ENCODE measurements around the gene CPEB3.
A peak's percentile ranks its signal among the peaks of the same experiment; 100 is the strongest.
"Not testable (repeated sequence)": the region's sequence is repeated elsewhere in the genome, so short reads cannot be mapped to it uniquely, and the experiment has no call there.

CPEB3 gene

DNA sequence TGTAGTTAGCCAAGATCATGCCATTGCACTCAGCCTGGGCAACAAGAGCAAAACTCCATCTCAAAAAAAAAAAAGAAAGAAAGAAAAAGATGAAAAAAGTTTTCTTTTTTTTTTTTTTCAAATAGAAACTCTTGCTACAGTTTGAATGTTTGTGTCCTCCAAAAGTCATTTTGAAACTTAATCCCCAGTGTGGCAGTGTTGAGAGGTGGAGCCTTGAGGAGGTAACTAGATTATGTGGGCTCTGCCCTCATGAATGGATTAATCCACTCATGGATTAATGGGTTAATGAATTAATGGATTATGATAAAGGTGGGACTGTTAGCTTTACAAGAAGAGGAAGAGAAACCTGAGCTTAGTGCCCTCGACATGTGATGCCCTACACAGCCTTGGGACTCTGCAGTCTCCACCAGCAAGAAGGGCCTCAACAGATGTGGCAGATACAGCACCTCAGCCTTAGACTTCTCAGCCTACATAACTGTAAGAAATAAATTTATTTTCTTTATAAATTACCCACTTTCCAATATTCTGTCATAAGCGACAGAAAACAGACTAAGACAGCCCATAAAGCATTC is 25.1 kb downstream of the CPEB3 start:
- no peak for DNase-seq

DNA sequence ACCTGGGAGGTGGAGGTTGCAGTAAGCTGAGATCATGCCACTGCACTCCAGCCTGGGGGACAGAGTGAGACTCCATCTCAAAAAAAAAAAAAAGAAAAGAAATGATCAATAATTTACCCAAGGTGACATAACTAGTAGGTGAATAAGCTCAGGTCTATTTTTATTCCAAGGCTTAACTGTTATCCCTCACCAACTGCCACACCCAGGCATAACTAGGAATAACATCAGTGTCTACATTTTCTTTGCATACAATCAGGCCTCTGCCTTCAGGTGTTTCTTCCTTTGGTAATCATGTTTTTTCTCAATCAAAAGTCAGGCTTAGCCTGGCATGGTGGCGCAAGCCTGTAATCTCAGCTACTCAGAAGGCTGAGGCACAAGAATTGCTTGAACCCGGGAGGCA is 26.6 kb downstream of the CPEB3 start:
- DNase-seq = no peak

DNA sequence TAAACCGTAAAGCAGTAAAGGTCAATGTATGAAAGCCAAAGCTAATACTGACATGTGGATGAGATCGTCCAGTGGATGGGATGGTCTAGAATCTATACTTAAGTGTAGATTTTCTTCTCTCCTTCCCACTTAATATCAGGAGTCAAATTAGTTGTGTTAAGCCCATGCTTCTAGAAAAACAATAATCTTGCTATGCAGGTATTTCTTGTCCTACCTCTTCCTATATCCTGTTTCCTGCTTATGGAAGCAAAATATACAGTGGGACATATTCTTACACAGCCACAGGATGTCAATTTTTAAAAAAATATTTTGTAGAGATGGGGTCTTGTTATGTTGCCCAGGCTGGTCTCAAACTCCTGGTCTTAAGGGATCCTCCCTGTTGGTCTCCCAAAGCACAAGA is 27.5 kb downstream of the CPEB3 start:
- DNase-seq = no peak

DNA sequence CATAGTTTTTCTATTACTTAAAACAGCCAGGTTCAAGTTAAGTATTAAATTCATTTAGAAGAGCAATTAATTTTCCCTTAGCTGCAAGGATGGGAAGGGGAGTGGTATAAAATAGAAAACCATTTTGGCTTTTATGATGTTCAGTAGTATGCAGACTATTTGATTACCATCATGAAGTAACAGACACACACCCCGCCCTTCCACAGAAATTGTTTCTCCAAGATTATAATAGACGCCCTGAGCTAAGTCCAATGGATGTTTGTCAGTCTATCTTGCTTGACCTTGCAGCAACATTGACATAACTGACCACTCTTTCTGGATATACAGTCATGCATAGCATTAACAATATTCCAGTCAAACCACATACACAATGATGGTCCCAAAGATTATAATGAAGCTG is 42.3 kb downstream of the CPEB3 start:
- no peak for DNase-seq

DNA sequence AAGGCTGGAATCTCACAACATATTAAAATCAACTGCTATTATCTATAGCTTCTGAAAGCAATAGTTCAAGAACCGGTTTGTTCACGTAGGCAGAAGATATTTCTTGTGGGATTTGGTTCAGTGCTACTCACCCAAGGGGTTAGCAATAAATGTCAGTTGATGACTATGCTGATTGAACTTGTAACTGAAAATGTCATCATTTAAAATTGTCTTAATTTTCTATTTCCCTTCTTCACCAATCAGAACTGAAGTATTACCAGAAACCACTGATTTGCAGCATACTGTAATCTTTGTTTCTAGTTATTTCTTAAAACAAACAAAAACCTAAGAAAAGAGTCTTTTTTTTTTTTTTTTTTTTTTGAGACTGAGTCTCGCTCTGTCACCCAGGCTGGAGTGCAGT is 46.1 kb downstream of the CPEB3 start:
- no peak for DNase-seq

DNA sequence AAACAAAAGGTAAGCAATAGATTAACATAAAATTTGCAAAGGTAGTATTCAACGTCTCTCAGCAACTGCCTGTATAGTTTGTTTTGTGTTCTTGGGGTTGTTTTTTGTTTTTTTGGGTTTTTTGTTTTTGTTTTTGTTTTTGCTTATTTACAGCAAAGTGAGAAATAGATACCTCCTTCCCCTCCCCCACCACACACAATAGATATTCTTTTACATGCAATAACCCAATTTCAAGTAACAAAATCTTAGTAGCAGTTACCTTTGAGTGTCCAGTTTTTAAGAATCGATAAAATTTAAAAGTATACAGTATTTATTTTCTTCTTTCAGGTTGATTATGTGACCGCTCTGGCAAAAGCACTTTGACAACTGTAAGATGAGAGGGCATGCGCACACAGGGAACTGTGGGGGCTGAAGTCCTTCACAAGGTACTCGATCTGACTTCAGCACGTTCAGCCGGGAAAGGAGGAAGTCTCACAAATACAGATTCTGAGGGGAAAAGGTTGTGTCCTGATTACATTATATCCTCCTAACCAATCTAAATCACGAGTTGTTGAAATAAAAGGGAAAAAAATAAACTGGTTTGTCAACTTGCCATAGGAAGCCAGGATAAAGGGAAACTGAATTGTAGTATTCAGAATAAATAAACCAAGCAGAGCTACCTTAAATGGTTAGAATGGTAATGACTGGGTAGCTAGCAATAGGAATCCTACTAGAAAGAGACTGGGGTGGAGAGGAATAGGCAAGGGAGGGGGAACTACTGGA is 47.8 kb downstream of the CPEB3 start:
- peak; percentile 73 to 83 for DNase-seq

DNA sequence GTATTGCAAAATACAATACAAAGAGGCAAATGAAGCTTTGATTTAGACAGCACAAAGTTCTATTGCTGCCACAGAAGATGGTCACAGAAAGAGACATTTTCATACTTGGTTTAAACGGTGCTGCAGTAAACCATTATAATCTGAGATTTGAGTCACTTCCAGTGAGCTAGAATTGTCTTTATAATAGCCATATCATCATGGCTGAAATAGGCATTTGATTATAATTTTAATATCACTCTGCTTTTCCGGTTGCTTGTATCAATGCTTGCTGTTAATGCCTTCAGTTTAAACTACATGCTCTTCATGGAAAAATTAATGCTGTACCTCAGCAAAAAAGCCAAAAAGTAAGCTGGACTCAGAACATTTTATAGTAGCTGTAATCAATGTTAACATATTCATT is 48.5 kb downstream of the CPEB3 start:
- DNase-seq = no peak

DNA sequence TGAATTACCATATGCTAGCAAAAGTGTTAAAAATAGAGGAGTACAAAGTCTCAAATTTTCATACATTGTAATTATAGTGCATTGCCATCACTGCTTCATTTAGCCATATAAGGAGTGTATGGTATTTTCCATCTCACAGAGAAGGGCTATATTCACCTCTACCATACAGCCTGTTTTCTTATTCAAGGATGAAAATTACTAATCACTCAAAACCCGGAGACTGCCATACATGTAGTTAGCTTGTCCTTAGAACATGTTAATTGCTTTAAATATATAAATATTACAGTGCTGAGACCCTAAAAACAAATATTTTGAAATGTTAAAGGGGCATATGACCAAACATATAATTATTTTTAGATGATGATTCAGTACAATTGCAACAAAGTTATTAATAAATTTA is 49.4 kb downstream of the CPEB3 start:
- no peak for DNase-seq

DNA sequence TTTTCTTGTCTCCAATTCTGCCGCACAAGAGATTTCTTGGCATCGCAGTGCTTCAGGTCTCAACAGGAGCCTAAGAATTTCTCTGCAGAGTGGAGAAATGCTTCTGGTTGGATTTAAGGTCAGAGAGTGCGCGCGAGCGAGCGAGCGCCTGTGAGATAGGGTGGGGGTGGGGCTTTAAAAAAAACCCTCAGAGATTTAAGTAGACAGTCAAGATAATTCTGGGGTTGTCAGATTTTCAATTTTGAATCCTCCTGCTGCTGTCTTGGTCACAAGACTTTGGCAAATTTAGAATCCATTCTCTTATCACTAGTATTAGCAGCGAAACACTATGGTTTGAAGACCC is 49.7 kb downstream of the CPEB3 start:
- no peak for DNase-seq

DNA sequence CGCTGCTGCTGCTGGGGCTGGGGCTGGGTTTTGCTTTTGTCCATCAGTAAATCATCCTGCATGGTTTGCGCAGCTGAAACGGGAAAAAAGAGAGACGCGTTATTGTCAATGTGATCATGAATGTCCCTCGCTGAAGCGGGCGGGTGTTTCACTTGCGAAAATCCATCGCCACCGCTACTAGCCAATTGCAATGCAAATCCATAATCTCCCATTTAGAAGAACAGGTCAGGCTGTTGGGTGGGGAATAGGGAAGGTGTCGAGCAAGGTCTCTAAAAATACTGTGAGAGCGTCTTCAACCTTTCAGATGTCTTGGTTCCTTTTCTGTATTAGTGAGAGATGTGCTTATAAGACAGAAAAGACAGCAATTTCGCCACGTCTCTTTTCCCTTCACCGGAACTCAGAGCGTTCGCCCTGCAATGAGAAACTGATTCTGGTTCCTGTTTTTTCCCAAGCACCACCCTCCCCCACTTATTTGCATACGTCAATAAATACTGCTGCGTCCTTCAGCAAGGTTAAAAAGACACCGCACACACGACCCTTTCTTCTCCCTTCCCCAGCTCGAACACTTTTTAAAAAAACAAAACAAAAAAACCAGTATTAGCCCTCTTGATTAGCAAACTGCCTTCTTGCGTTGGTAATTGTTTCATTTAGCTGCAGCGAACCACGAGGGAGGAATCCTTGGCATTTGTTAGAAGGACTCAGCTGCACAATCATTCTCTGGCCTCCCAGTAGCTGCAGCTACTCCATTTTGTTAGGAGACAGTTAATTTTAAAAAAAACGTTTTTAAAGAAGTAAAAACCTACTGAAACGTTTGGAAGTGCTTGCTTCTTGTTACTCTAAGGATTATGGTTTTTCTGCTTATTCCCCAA is 50.4 kb downstream of the CPEB3 start:
- peak; percentile 63 to 76 for DNase-seq

DNA sequence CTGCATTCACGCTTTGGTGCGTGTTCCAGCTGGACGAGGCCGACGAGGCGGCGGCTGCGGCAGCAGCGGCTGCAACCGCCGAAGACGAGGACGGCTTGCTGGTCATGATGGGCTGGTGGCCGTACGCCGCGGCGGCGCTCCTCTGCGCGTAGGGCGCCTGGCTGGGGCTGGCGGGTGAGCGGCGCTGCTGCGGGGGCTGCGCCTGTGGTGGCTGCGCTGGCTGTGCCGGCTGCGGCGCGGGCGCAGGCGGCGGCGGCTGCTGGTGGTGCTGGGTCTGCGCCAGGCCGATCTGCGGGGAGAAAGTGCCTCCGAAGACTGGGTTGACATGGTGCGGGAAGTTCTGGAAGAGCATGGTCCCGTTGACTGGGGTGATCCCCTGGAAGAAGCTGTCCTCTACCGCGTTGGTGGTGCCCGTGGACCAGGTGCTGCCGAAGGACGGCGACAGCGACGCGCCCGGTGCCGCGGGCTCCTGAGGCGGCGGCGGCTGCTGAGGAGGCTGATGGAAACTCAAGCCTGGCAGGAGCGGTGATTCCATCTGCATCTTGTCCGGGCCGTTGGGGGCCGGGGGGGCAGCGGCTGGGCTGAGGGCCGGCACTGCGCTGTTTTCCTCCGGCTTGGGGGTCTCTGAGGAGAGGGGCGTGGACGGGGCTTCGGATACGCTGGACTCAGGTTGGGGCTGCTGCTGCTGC is 51.1 kb downstream of the CPEB3 start:
- peak in 1 of 2 experiments; percentile 19 for DNase-seq

DNA sequence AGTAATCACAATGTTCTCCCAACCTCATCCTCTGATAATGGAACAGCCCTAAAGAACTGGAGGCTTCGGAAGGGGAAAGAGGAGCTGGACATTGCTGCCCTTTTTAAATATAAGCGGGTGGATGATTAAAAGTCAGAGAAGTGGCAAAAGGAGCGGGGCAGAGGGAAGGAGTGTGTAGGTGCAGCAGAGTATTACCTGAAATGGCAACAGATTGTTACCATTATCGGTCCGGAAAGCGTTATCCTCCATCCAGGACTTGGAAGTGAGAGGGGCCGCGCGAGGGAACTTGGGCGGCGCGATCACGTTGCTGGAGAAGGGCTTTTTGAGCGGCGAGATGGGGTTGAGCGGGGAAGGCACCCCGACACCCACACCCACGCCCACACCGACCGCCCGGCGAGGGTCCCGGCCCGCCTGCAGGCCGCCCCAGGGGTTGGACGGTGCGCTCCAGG is 51.7 kb downstream of the CPEB3 start:
- no peak for DNase-seq

DNA sequence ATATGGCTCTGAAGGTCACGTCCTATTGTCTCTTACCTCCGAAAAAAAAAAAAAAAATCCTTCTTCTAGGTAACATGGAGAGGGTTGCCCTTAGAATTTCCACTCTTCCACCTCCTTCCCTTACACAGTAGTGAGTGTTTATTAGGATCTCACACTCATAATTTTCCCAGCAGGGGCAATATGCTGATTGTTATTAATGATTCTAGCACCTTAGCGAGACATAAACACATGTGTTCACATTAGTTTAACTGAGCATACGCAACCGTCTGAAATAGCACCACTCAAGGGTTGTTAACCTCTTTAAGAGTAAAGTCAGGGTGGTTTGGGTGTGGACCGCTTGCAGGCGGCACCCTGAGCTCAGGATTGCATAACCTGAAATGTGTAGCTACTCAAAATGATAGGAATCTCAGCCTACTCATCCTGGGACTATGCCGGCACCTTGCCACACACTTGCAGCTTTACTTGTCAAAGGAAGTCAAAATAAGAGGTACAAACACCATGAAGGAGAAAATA is 52.2 kb downstream of the CPEB3 start:
- DNase-seq = peak in 1 of 2 experiments; percentile 30

DNA sequence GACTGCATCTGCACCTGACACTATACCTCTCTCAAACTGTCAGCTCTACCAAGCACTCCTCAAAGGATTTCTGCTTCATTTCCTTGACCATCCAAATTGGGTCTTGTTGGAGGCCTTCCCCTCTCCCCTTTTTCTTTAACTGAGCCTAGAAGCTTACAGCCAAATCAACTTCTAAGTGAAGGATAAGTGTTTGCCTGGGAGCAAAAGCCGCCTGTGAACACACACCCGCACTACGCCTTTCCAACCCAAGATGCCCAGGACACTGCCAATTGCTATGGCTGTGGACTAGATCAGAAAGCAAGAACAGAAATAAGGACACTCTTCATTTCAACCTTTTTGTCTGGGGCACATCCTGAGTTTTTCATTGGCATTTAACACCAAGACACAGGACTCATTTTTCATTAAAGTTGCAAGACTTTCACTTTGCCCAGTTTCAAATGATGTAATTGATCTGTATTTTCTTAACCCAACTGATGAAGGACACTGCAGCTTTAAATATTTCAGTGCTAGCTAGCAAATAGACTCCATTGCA is 52.8 kb downstream of the CPEB3 start:
- no peak for DNase-seq

DNA sequence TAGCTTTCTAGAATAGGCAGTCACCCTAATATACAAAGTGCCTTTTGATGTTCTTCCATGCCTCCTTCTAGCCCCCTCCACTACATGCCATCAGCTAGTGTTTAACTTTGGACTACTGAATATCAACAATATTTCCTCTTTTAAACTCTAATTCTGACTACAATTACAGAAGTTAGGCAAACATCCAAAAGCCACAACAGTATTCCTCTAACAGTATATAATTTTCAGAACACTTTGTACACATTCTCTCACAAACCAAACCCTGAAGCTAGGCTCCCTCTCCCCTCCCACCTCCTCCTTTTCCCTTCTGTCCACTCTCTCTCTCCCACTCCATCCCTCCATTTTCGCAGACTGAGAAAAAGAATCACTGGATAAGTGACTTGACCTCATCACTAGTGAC is 59.7 kb downstream of the CPEB3 start:
- no peak for DNase-seq

DNA sequence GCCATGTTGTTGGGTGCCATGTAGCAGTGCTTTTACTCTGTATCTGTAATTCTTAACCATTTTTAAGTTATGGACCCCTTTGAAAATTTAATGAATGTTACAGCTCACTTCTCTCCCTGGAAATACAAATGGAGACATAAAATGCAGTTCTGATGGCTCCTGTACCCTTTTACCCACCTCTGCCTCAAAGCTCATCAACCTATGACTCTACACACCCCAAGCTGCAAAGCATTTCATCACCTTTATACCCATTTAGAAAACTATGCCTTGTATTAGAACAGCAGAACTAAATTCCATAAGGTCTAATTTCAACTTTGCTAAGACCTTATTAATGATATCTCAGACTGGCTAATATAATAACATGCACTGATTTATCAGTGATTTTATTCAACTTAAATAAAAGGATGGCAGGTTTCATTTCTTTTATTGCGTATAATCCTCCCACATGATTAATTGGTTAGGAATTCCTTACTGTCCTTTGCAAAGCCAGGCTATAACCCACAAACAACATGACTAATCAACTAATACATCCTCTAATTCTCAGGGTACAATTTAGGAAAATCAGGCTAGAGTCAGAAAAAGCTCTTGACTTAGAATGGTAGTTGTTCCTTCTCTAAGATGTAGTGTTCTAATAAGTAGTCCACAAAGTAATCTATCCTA is 68.1 kb downstream of the CPEB3 start:
- no peak for DNase-seq

DNA sequence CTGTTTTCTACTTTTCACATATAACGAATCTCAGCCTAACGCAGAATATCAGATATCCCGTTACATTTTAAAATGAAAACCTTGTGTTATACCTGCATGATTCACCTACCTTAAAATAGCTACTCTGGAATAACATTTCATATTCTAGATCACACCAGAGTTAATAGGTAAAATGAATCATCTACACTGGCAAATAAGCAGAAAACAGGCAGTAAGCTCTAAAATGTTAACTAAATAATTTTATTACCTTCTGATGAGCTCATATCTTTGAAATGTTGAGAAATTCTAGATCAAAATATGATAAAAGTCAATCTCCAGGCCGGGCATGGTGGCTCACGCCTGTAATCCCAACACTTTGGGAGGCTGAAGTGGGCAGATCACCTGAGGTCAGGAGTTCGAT is 71.3 kb downstream of the CPEB3 start:
- no peak for DNase-seq

DNA sequence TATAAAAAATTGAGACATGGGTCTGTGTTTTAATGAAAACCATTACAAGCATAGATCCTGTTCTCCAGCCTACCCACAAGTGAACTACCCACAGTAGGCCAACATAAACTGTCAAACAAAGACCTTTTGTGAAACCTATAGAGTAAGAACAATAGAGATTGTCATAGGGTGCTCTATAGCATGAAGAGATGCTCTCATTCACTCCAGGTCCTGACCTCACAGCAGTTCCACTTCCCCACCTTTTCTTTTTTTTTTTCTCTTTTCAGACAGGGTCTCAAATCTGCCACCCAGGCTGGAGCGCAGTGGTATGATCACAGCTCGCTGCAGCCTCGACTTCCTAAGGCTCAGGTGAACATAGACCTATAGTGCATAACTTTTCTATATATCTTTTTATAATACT is 72.3 kb downstream of the CPEB3 start:
- DNase-seq = no peak

DNA sequence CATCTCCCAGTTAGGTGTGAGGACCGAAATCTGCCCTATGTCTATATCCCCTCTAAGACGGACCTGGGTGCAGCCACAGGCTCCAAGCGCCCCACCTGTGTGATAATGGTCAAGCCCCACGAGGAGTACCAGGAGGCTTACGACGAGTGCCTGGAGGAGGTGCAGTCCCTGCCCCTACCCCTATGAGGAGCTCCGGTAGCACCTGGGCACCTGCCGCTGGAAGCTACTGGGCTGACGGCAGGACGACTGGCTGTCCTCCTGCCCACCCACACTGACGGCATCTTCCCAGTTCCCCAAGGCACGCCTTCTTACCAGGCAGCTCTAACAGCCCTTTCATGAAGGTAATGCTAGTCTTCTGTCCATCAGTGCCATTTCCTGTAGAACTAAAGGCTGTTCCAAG is 74.3 kb downstream of the CPEB3 start:
- not testable (repeated sequence) for DNase-seq

DNA sequence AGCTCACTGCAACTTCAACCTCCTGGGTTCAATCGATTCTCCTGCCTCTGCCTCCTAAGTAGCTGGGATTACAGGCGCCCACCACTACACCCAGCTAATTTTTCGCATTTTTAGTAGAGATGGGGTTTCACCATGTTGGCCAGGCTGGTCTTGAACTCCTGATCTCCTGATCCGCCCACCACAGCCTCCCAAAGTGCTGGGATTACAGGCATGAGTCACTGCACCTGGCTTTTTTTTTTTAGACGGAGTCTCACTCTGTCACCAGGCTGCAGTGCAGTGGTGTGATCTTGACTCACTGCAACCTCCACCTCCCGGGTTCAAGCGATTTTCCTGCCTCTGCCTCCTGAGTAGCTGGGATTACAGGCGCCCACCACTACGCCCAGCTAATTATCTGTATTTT is 75.7 kb downstream of the CPEB3 start:
- not testable (repeated sequence) for DNase-seq

DNA sequence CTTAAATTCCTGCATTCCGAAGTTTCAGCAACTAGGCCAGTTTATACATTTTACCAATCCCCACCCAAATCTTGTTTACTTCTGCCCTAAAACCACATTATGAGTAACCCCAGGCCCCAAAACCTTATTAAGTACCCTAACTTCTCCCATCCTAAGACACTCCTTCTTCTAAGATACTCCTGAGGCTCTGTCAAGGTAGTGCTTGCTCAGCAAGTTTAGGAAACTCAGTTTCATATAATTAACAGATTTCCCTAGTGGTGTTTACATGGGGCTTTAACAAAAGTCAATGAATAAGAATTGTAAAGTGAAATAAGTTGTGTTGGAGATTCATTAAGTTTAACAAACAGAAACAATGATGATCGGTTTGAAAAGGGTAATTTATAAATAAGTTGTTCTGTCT is 77.8 kb downstream of the CPEB3 start:
- no peak for DNase-seq

DNA sequence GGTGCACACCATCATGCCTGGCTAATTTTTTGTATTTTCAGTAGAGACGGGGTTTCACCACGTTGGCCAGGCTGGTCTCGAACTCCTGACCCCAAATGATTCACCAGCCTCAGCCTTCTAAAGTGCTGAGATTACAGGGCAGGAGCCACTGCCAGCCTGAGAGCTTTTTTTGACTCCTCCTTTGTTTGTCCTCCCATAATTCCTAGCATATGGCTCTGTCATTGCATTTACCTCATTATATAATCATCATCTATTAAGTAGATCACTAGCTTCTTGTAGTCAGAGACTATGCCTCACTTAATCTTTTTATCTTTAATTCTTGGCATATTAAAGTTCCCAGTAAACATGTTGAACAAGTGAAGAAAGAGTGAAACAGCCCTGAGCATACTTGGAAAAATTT is 82.1 kb downstream of the CPEB3 start:
- DNase-seq = no peak
